GM19455 (cell line): ENCODE data around the gene MRGPRG.

Experiments
- ATAC-seq: cut with Tn5 transposase; IDR thresholded peaks from one replicate; pipeline ENCODE4 v1.9.1; 2021; ENCODE audit not compliant: unreplicated experiment

Gene MRGPRG

DNA sequence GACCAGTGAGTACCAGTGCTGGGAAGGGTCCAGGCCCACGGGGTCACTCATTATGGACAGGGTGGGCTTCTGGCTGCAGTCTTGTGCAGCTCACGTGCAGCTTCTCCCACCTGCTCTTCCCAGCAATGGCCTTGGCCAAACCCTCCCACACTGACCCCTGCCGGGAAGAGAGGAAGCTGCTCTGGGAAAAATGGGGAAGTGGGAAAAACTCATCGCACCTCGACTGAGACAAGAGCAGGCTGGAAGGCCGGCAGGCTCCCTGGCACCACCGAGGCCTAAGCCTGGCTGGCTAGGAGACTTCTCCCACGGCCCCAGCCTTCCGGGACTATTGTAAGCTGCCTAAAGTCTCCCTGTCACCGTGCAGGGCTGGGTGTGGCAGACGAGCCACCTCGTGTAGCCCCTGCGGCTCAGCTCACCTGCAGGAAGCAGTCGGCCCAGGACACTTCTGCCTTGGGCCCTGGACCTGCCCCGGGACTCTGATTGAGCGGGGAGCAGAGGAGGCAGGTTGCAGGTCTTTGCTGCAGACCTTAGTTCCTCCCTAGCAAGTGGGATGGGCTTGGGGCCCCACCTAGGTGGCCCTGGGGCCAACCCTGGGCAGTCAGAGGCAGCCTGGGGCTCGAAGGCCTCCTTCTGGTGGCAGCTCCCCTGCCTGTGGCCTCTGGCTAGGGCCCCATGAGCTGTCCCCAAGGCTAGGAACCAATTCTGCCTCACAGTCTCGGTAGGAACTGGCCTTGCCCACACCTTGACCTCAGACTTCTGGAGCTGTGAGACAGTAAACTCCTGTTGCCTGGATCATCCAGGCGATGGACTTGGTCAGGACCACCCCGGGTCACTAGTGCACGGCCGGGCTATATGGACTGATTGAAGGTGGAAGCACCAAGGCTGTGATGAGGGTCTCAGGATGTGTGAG, 23.1 kb downstream of the MRGPRG start:
- no peak for ATAC-seq

DNA sequence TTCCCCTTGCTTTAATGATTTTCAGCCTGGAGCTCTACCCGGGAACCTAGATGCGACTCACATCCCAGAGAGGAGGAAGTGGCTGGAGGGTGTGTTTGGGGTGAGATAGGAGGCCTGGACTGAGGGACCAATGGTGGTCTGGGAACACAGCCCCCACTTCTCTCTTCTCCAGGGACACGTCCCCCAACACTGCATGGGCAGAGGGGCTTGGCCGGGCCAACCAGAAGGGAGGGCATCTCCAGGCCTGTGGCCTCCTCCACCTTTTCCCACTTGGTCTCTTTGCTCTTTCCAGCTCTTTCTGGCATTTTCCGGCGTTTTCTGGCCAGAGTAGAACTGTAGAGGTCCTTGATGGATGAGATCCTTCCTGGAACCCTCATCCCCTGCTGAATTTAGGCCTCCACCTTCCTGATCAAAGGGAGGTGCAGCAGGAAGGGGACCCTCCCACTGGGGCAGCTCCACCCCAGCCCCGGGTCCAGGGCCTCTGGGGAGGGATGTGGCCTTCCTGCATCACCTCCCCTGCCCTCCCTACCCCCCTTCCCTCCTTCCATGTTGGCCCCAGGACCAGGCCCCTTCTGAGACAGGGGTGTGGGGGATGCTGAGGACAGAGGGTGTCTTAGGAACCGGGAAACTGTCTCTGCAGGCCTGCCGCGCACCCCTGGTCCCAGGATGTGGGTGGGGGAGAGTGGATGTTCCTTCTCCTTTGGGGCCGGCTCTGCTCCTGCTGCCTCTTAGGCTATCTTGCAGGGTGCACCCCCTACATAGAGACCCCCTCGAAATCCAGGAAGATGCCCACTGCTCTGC, 24.4 kb downstream of the MRGPRG start:
- no peak for ATAC-seq

DNA sequence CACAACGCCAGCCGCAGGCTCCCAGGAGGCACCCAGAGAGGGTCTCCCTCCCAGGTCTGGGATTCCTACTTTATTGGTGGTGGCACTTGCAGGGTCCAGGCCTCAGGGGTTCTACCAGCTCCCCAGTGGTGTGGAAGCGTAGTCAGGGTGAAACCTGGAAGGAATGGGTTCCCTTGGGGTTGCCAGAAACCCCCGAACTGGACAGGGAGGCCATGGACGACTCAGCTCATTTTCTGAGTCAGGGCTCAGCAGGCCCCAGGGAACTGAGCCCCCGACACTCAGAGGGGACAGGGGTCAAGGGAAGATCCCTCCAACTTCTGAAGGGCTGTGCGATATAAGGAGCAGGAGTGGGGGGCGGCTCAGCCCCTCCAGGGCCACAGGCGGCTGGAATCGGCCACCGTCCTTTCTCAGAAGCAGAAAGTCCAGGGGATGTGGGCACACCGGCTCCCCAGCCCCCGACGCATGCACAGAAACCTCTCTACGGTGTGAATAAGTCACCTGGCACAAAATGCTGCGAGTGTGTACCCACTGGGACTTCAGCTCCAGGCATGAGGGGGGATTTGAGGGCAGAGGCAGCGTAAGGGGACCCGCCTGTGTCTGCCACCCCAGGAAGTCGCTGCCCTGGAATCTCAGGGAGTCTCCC, 25.1 kb downstream of the MRGPRG start:
- ATAC-seq = no peak

DNA sequence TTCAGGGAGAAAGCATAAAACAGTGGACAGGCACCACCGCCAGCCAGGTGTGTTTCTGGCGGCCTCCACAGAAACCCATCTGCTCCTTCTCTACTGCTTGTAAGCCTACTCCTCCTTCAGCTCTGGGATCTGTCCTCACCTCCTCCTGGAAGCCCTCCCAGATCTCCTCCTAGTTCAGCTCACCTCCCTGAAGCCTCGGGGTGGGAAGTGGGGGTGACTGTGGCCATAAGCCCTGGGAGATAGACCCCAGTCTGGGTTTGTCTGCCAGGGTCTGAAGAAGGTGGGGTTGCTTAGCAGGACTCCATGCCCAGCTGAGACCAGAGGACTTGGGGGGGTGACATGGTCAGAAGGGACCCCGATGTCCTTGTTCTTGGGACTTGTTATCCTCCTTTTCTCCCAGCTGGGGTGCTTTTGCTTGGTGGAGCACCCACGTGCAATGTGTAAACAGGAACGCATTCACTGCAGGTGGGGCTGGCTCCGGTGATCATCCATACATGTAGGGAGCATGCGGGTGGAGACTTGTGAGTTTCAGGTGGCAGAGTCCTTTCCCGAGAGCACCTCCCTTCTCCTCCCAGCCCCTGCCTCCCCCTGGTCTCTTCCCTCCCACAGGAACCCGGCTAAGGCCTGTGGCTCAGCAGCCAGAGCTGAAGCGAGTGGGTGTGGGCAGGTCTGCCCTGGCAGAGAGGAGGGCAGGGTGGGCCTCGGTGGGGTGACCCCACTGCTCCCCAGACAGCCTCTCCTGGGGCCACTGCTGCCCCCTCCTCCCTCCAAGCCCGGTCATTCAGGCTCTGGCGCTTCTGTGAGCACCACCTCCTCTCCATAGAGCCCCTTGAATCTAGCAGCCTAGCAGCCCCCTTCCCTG, 25.9 kb downstream of the MRGPRG start:
- no peak for ATAC-seq

DNA sequence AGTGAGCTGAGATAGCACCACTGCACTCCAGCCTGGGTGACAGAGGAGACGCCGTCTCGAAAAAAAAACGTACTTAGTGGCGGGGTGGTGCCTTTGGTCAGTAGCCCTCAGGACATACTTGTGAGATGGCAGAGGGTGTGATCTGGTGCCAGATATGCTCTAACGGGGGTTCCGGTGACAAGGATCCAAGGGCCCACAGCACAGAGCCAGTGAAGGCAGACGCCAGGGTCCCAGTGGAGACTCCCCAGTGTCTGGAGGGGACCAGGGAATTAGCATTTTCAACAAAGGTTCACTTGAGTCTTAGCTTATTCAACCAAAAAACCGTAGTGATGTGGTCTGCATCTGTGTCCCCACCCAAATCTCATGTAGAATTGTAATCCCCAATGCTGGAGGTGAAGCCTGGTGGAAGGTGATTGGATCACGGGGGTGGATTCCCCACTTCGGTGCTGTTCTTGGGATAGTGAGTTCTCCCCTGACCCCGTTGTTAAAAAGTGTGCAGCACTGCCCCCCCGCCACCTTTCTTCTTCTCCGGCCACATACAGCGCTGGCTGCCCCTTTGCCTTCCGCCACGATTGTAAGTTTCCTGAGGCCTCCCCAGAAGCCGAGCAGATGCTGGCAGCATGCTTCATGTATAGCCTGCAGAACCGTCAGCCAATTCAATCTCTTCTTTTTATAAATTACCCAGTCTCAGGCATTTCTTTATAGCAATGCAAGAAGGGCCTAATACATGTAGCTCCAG, 26.9 kb downstream of the MRGPRG start:
- no peak for ATAC-seq

DNA sequence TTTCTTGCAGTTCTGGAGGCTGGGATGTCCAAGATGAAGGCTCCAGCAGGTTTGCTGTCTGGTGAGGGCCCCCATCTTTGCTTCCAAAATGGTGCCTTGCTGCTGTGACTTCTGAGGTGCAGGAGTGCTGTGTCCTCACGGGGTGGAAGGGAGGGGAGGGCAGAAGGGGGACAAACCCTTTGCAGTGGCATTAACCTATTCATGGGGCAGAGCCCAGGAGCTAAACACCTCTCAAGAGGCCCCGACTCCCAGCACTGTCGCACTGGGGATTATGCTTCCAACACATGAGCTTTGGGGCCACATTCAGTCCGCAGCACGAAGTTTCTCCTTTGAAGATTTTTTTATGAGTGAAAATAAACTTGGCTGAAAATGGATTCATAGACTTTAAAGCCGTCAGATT, 28.0 kb downstream of the MRGPRG start:
- ATAC-seq = no peak

DNA sequence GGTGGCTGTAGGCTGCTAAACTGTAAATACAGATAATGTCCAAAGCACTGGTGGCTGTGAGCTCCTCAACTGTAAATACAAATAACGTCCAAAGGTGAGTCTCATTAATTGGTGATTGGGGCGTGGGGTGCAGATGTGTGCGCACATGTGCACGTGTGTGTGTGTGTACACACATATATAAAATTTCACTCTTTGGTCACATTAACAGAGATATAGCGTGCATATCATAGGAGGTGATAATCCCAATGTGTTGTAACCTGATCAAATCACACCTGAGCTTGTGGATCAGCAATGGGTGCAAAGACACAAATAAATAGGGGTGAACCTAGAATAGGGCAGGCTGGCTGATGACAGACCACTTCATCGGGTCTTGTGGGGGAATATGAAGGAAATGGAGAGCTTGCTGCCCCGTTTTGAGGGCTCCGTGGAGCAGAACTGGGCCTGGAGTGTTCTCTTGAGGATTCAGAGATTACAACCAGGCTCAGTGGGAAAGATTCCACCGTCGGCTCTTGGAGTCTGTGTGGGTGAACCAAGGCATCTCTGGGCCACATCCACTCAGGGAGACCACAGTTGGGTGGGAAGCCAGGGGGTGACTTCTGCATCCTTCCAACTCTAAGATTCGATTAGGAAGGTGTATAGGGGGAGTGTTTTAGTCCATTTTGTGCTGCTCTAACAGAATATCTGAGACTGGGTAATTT, 28.6 kb downstream of the MRGPRG start:
- ATAC-seq = no peak

DNA sequence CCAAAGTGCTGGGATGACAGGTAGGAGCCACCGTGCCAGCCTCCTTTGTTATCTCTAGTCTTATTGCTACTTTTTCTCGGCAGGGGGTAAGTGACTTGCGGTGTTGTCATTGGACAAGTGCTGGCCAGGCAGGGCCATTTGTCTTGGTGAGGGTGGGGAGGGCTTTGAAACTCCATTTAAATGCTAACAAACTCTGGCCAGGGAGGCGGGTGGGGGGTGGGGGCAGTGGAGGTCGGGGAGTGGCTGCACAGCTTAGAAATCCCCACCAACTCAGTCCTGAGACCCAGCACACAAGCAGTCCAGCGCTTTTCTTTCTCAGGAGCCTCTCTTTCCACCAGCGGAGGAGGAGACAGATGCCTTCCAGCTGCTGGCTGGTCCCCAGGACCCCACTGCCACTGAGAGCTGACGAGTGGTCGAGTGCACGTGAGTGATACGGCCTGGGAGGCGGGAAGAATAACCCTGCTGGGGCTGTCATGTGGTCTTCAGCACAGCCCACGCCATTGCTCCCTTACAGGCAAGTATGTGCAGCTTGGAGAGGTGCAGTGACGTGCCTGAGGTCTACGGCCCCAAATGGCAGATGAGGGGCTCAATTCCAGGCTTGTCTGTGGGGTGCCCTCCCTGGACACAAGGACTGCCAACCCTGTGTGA, 29.3 kb downstream of the MRGPRG start:
- no peak for ATAC-seq

DNA sequence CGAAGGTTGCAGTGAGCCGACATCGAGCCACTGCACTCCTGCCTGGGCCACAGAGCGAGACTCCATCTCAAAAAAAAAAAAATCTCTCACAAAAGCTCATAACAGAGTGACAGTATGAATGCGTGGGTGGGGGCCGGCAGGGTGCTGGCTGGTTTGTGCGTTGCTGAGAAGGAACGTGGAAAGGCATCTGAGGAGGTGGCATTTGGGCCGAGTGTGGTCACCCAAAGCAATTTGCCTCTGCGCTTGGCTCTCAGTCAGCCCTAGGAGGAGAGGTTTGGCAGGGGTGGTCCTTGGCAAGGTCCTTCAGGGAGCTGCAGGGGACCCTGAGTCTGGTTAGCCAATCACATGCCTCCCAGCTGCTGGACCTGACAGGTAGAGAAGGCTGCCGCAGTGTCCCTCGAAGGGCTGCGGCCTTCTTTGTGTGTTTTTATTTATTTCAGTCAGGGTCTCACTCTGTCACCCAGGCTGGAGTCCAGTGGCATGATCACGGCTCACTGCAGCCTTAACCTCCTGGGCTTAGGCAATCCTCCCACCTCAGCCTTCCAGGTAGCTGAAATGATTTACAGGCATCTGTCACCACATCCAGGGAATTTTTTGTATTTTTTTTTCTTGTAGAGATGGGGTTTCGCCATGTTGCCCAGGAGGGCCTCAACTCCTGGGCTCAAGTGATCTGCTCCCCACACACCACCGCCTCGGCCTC, 30.0 kb downstream of the MRGPRG start:
- ATAC-seq = no peak

DNA sequence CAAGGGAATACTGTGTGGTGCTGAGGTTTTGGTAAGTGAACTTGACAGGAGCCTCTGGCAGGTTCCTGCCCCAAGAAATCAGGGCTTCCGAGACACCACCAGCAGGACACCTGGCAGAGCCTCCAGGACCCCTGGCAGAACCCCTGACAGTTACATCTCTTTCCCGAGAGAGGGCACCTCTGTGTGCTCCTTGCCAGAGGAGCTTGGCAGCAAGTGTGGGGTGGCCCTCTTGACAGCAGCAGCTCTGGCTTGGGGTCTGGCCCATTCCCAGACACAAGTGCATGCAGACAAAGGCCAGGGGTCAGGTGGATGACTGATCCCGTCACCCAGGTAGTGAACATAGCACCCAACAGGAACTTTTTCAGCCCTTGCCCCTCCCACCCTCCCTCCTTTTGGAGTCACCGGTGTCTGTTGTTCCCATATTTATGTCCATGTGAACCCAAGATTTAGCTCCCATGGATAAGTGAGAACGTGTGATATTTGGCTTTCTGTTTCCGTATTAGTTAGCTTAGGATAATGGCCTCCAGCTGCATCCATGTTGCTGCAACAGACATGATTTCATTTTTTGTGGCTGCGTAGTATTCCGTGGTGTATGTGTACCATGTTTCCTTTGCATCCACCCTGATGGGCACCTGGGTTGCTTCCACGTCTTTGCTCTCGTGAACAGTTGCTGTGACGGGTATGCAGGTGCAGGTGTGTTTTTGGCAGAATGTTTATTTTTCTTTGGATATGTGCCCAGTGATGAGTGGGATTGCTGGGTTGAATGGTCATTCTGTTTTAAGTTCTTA, 32.3 kb downstream of the MRGPRG start:
- no peak for ATAC-seq

DNA sequence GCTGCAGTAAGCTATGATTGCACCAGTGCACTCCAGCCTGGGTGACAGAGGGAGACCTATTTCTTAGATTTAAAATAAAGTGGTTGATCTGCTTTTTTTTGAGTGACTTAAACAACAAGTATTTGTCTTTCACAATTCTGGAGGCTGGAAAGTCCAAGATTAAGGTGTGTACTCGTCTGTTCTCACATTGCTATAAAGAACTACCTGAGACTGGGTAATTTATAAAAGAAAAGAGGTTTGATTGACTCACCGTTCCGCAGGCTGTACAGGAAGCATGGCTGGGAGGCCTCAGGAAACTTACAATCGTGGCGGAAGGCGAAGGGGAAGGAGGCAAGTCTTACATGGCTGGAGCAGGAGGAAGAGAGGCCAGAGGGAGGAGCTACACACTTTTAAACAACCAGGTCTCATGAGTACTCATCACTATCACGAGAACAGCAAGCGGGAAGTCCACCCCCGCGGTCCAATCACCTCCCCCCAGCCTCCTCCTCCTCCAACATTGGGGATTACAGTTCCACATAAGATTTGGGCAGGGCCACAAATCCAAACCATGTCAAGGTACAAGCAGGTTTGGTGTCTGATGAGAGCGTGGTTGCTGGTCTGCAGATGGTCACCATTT, 33.8 kb downstream of the MRGPRG start:
- no peak for ATAC-seq

DNA sequence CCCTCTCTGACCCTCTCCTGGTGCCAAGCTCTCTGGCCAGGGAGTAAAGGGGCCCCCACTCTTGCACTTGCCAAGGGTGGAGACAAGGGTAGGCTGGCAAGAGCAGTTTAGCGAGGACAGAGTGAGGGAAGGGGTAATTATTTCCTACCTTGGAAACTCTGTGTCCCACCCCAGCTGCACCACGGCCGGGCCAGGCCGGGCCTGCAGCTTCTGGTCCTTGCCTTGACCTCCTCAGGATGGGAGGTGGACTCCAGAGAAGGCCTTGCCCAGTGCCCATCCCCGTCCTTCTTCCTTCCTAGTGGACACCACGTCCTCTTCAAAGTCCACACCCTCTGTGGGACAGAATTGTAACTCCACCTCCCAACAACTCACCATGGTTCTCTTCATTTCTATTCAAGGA, 35.1 kb downstream of the MRGPRG start:
- ATAC-seq = no peak

DNA sequence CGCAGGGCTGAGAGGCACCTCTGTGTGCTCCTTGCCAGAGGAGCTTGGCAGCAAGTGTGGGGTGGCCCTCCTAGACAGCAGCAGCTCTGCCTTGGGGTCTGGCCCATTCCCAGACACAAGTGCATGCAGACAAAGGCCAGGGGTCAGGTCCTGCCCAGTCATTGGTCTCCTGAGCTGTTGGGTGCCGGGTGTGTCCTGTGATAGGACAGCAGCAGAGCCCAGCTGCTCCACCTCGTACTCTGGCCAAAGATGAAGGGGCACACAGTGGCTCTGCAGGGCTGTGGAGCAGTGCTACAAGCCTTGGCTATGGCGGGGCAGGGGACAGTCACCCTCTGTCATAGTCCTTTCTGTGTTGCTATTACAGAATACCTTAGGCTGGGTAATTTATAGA, 36.2 kb downstream of the MRGPRG start:
- no peak for ATAC-seq

DNA sequence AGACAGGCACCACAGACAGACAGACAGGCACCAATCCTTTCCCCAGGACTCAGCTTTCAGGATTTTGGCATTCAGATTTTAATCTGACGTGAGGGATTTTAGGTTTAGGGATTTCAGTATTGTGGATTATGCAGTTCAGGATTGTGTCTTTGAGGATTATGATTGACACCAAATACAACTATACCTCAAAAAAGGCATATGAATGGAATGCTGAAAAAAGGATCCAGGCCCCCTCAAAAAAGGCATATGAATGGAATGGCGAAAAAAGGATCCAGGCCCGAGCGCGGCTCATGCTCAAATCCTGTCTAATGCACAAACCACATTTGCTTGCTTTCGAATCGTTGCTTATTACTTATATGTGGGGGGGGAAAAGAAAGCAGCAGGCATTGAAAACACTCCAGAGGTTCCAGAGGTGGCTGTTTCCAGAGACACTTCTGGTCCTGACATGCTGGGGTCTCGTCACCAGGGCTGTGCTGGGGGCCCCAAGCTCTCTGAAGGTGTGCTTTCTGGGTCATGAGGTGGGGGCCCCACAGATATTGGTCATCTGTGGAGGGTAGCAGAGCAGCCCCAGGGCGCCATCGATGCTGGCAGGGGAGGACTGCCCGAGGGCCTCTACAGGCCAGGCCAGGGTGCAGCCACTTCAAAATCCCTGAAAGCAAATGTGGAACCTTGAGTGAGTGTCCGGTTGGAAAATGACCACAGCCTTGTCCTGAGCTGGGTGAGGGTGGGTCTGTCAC, 36.7 kb downstream of the MRGPRG start:
- ATAC-seq = no peak

DNA sequence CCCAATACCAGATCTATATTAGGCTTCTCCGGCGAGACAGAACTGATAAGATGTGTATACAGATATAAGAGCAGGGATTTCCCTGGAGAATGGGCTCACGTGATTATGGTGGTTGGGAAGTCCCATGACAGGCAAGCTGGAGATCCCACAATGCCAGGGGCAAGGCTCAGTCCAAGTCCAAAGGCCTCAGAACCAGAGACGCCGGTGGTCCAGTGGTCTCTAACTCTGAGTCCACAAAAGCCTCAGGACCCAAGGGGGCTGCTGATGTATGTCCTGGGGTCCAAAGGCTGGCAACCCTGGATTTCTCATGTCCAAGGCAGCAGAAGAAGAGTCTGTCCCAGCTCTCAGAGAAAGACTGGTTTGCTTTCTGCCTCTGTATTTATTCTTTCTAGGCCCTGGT, 37.7 kb downstream of the MRGPRG start:
- no peak for ATAC-seq

DNA sequence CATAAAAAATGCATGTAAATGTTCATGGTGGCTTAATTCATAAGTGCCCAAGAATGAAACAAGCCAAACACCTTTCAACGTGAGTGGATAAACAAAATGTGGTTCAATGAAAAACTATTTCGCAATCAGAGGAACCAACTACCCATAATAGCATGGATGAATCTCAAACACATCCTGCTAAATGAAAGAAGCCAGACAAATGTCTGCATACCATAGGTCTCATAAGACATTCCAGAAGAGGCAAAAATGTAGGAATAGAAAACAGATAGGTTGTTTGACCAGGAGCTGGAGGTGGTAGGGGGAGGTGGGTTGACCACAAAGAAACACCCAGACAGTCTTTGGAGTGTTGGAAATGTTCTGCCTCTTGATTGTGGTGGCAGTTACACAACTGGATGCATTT, 40.3 kb downstream of the MRGPRG start:
- ATAC-seq = no peak

DNA sequence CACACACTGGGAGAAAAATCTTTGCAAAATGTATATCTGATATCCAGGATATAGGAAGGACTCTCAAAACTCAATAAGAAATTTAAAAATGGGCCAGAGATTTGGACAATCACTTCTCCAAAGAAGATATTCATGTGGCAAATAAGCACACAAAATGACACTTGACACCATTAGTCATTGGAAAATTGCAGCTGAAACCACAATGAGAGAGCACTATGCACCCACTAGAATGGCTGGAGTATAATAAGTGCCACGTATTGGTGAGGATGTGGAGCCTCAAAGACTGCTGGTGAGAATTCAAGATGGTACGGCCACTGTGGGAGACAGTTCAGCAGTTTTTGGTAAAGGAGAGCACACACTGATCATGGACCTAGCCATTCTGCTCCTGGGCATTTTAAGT, 40.7 kb downstream of the MRGPRG start:
- ATAC-seq = no peak
